GM18507 (cell line): ENCODE measurements around the gene COL20A1.

Source experiments
- DNase-seq: peaks from one replicate; pipeline ENCODE4 v3.0.0; 2011; ENCODE audit warnings: low read depth; ENCODE audit not compliant: insufficient read length; ENCODE audit errors: extremely low spot score
- FAIRE-seq: peaks from 2 replicates; lab custom pipeline; 2011; peaks lifted over from hg19 to GRCh38; lab: Jason Lieb, UNC

COL20A1 gene

DNA sequence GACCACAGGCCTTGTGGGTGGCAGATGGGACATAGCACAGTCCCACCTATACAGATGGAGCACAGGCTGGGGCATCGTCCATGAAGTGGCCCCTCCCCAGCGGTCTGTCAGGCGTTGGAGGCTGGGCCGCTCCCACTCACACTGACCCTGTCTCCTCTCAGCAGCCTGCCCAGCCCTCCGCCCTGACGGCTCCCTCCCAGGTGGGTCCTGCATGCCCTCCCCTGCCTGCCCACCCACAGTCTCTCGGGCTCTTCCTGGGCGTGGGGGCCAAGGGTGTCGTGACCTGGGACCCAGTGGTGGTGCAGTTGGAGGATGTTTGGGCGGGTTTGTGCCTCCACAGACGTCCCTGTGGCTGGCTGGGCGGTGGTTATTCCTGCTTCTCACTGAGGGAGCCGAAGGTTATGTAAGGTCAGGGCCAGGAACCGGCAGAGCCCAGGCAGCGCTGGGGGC, 22.3 kb downstream of the COL20A1 start:
- no peak for DNase-seq
- FAIRE-seq, result no peak

- FAIRE-seq, result no peak
Measured at GRCh38 chr20:63315731-63316491, 22.9 kb downstream of the COL20A1 start.

GRCh38 chr20:63316502-63316921, 23.5 kb downstream of the COL20A1 start:
- FAIRE-seq, result no peak

More at GRCh38 chr20:63315731-63316491, 22.9 kb downstream of the COL20A1 start:
- DNase-seq, result no peak

GRCh38 chr20:63317061-63317460, 24.1 kb downstream of the COL20A1 start:
- FAIRE-seq, result no peak
- DNase-seq, result no peak

More at GRCh38 chr20:63316502-63316921, 23.5 kb downstream of the COL20A1 start:
- no peak for DNase-seq

DNA sequence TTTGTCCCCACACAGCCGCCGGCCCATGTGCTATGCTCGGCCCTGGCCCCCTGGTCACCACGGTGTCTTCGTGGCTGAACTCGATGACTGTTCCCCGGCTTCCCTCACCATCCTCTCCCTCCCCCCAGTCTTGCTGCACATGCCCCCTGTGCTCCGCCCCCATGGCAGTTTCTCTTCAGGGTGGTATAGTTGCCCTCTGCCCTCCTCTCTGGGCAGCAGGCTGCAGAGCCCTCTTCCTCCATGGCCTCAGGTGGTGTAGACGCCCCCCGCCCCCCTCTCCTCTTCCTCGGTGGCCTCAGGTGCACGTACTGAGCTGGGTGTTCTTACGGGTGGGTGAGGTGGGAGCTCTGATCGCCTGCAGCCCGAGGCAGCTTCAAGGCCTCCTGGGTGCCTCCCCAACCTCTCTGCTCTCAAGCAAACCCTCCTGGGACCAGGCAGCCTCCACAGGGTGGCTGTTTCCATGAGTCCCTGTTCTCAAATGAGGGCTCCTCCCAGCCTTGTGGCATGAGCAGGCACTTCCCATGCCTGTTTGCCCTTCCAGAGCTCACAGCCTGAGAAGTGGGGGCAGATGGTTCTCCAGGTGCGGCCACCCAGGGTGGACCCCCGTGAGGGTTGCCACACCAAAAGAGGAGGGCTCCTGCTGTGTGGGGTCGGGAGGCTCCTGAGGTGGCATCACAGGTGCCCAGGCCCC, 24.8 kb downstream of the COL20A1 start:
- FAIRE-seq (no peak), DNase-seq (no peak)

GRCh38 chr20:63318391-63319163, 25.6 kb downstream of the COL20A1 start:
- DNase-seq (no peak), FAIRE-seq (no peak)

- DNase-seq, result no peak
- FAIRE-seq, result no peak
Measured at GRCh38 chr20:63319164-63320040, 26.4 kb downstream of the COL20A1 start.

DNA sequence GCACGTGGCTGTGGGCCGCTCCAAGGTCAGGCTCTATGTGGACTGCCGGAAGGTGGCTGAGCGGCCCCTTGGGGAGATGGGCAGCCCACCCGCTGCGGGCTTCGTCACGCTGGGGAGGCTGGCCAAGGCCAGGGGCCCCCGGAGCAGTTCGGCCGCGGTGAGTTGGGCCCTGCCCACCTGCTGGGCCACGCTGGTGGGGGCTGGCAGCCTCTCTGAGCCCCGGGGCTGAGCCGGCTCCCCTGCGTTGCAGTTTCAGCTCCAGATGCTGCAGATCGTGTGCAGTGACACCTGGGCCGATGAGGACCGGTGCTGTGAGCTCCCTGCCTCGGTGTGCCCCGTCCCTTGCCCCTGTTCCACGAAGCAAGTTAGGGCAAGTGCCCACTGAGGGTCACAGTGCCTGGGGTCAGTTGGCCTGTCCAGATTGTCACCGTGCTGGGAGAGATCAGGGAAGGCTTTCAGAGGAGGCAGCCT, 27.1 kb downstream of the COL20A1 start:
- FAIRE-seq, result no peak
- no peak for DNase-seq

- FAIRE-seq (no peak), DNase-seq (no peak)
Measured at GRCh38 chr20:63320616-63321147, 27.7 kb downstream of the COL20A1 start.

DNA sequence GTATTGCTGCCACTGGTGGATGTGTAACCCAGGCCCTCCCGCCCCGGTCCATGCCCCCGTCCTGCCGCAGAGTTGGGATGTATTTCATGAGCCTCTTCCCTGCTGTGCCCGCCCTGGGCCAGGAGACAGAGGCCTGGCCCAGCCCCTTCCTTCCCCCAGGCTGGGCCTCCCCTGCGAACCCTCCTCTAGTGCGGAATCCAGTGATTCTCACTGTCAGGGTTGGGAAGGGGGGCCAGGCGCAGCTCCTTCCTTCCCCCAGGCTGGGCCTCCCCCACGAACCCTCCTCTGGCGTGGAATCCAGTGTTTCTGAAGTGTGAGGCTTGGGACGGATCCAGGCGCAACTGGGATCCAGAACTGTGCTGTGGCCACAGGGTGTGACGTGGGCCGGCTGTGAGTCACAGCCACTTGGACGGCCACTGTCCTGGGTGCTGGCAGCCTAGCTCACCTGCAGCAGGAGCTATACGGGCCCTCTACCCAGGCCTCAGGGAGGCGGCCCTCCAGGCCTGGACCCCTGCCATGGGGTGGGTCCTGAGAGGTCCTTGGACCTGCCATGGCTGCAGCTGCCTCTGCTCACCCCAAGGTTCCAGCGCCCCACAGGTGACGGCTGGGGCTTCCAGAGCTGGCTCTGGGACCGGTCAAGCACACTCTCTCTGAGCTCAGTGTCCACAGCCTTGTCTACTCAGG, 28.3 kb downstream of the COL20A1 start:
- no peak for FAIRE-seq
- no peak for DNase-seq

- DNase-seq (no peak), FAIRE-seq (no peak)
Measured at GRCh38 chr20:63322146-63322932, 29.4 kb downstream of the COL20A1 start.

DNA sequence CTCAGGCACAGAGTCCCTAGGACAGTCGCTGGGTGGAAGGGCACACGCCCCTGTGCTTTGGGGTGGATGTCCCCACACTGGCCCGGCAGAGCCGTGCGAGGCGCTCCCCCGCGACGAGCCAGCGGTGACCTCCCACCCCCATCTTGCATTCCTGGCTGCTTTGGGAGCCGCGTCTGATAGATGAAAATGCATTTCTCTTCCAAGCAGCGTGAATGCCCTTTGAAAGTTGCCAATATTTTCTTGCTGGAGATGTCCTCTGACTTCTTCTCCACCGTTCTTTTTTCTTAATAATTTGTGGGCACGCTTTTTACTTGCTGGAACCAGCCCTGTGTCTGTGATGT, 29.9 kb downstream of the COL20A1 start:
- DNase-seq (no peak), FAIRE-seq (no peak)

- no peak for FAIRE-seq
- no peak for DNase-seq
Measured at GRCh38 chr20:63323357-63323981, 30.5 kb downstream of the COL20A1 start.

GRCh38 chr20:63325021-63325471, 32.1 kb downstream of the COL20A1 start:
- DNase-seq (no peak), FAIRE-seq (no peak)

DNA sequence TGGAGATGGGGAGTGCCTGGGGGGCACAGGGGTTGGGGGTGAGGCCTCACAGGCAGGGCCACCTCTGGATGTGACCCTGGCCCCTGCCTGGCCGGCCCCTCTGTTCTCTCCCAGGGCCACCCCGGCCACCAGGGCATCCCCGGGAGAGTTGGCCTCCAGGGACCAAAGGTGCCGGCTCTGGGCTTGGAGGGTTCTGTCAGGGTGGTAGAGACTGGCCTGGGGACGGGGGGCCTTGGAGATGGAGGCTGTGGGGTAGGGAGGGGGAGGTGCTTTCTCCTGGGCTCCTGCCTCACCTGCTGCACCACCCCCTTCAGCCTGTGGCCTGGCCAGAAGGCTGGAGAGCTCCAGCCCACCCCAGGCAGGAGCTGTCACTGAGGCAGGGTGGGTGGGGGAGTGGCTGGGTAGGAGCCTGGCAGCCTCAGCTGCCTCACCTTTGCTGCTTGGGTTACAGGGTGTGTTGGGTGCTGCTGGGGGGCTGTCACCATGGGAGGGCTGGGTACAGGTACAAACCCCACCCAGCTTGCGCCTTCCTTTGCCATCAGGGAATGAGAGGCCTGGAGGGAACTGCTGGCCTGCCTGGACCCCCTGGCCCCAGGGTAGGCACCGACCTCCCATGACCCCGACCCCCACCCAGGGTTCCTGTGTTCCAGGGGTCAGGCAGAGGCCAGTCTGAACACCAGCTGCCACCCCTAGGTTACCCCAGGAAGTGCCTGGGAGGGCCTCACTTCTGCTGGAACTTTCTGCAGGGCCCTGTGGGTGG, 32.7 kb downstream of the COL20A1 start:
- FAIRE-seq (no peak), DNase-seq (no peak)
